Mesenchymal stem cell (in vitro differentiated cells and primary cell): Measurements from ENCODE around the gene KIAA0232.

Experiments
- DNase-seq: peaks from one replicate; pipeline ENCODE4 v3.0.0-alpha.2; 2013
- H2AFZ ChIP-seq: one replicate; pipeline ENCODE4 v1.6.1; 2013; ENCODE audit warnings: low read depth, mild to moderate bottlenecking, control low read depth, inconsistent platforms, low read length, moderate library complexity
- H2AK5ac ChIP-seq: 2 replicates; pipeline ENCODE4 v1.6.1; 2013; ENCODE audit warnings: low read length, moderate library complexity, mild to moderate bottlenecking, inconsistent platforms; ENCODE audit not compliant: severe bottlenecking
- H2BK120ac ChIP-seq: one replicate; pipeline ENCODE4 v1.6.1; 2013; ENCODE audit warnings: low read depth, mild to moderate bottlenecking, inconsistent platforms, low read length, moderate library complexity
- H2BK12ac ChIP-seq, 2 experiments: one replicate each; pipeline ENCODE4 v1.6.1; 2013; ENCODE audit warnings: inconsistent platforms in 2 of 2, low read length in 2 of 2, mild to moderate bottlenecking in 2 of 2, moderate library complexity in 2 of 2, control low read depth in 1 of 2
- H2BK15ac ChIP-seq: one replicate; pipeline ENCODE4 v1.6.1; 2013; ENCODE audit warnings: mild to moderate bottlenecking, low read depth, inconsistent platforms; ENCODE audit not compliant: poor library complexity, severe bottlenecking
- H2BK5ac ChIP-seq: 2 replicates; pipeline ENCODE4 v1.6.1; 2013; ENCODE audit warnings: low read depth, mild to moderate bottlenecking, low read length, control low read depth, inconsistent platforms; ENCODE audit not compliant: poor library complexity, severe bottlenecking
- H3K14ac ChIP-seq, 2 experiments: one replicate each; pipeline ENCODE4 v1.6.1; 2013; ENCODE audit warnings: inconsistent platforms in 2 of 2, low read length in 2 of 2, control low read depth in 1 of 2, mild to moderate bottlenecking in 1 of 2, moderate library complexity in 1 of 2
- H3K18ac ChIP-seq, 2 experiments: one replicate each; pipeline ENCODE4 v1.6.1; 2013; ENCODE audit warnings: inconsistent platforms in 2 of 2, low read length in 2 of 2, control low read depth in 1 of 2, low read depth in 1 of 2, mild to moderate bottlenecking in 1 of 2
- H3K23ac ChIP-seq, 2 experiments: one replicate each; pipeline ENCODE4 v1.6.1; 2013; ENCODE audit warnings: inconsistent platforms in 2 of 2, low read length in 2 of 2, mild to moderate bottlenecking in 2 of 2, moderate library complexity in 2 of 2, control low read depth in 1 of 2
- H3K27ac ChIP-seq: 2 replicates; pipeline ENCODE4 v1.5.1; 2013; ENCODE audit warnings: mild to moderate bottlenecking, moderate library complexity, low read length, control low read depth, inconsistent platforms; ENCODE audit not compliant: poor library complexity, severe bottlenecking
- H3K27me3 ChIP-seq, 2 experiments: 2 replicates each; pipeline versions ENCODE4 v1.6.1 to v1.7.0; 2013; ENCODE audit warnings: low read length in 2 of 2, mild to moderate bottlenecking in 2 of 2, moderate library complexity in 2 of 2, control low read depth in 1 of 2, inconsistent platforms in 1 of 2; ENCODE audit not compliant: control insufficient read depth in 1 of 2, insufficient read depth in 1 of 2
- H3K36me3 ChIP-seq, 2 experiments: 2 replicates each; pipeline versions ENCODE4 v1.6.1 to v1.7.0; 2013; ENCODE audit warnings: low read length in 2 of 2, control low read depth in 1 of 2, inconsistent platforms in 1 of 2, low read depth in 1 of 2, mild to moderate bottlenecking in 1 of 2; ENCODE audit not compliant: insufficient read depth in 2 of 2, control insufficient read depth in 1 of 2
- H3K4ac ChIP-seq, 2 experiments: one replicate each; pipeline ENCODE4 v1.6.1; 2013; ENCODE audit warnings: inconsistent platforms in 2 of 2, low read length in 2 of 2, mild to moderate bottlenecking in 2 of 2, moderate library complexity in 2 of 2, control low read depth in 1 of 2, low read depth in 1 of 2
- H3K4me1 ChIP-seq: 2 replicates; pipeline ENCODE4 v1.6.1; 2013; ENCODE audit warnings: low read depth, low read length, control low read depth; ENCODE audit not compliant: control insufficient read depth, insufficient read depth
- H3K4me2 ChIP-seq: 2 replicates; pipeline ENCODE4 v1.6.1; 2013; ENCODE audit warnings: low read length, mild to moderate bottlenecking, inconsistent platforms; ENCODE audit not compliant: poor library complexity, severe bottlenecking
- H3K4me3 ChIP-seq, 2 experiments: 2 replicates each; pipeline versions ENCODE4 v1.5.1 to v1.7.0; 2013; ENCODE audit warnings: low read length in 2 of 2, mild to moderate bottlenecking in 2 of 2, control low read depth in 1 of 2, low read depth in 1 of 2; ENCODE audit not compliant: insufficient read depth in 1 of 2
- H3K79me1 ChIP-seq: replicated peaks from 2 replicates; pipeline ENCODE4 v1.6.1; 2013; ENCODE audit warnings: mild to moderate bottlenecking, control low read depth, low read length, inconsistent platforms; ENCODE audit not compliant: poor library complexity, severe bottlenecking
- H3K9ac ChIP-seq: 2 replicates; pipeline ENCODE4 v1.7.0; 2013; ENCODE audit warnings: mild to moderate bottlenecking, low read length, moderate library complexity
- H3K9me3 ChIP-seq: 2 replicates; pipeline ENCODE4 v1.7.0; 2013; ENCODE audit warnings: mild to moderate bottlenecking, low read length; ENCODE audit not compliant: control insufficient read depth
- H4K8ac ChIP-seq: one replicate; pipeline ENCODE4 v1.6.1; 2013; ENCODE audit warnings: inconsistent platforms, mild to moderate bottlenecking, low read length, moderate library complexity
- H4K91ac ChIP-seq: one replicate; pipeline ENCODE4 v1.6.1; 2013; ENCODE audit warnings: mild to moderate bottlenecking, low read length, inconsistent platforms
- WGBS: methylation state at CpG from one replicate; pipeline ENCODE4 v1.1.7; 2013; ENCODE audit warnings: mixed read lengths; 5-methylcytosine and 5-hydroxymethylcytosine counted together

The KIAA0232 gene

DNA sequence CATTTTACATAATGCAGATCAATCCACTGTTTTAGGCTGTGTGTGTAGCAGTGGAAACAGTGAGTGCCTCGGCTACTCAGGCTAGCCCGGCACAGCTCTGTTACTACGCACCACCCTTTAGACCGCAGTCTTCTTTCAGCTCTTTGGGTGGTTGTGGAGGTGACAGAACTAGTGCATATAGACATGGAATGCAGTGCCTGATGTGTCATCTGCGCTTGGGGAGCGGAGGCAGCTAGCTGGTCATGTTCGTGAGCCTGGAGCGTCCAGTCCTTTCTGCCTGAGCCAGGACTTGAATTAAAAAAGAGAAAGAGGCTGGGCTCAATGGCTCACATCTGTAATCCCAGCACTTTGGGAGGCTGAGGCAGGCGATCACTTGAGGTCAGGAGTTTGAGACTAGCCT, 131.9 kb downstream of the KIAA0232 start:
- no peak overlapping the region for H2BK5ac ChIP-seq
- no peak overlapping the region for H2AK5ac ChIP-seq
- peak overlapping the region in 1 of 2 experiments; percentile 79 for H2BK12ac ChIP-seq
- H3K4me3 ChIP-seq: no peak overlapping the region
- no peaks in the 10 kb centered on the region for H3K9me3 ChIP-seq
- no peak overlapping the region for H3K4me2 ChIP-seq
- no peak overlapping the region for H3K23ac ChIP-seq
- no peak overlapping the region for H3K18ac ChIP-seq
- peaks cover 36% of the 10 kb centered on the region for H3K4me1 ChIP-seq
- no peaks in the 10 kb centered on the region for H3K27me3 ChIP-seq
- 81% methylated on average over 9 of the region's 9 CpGs for WGBS
- DNase-seq: peak; percentile 62
- H4K8ac ChIP-seq: no peak overlapping the region
- H2AFZ ChIP-seq: no peak overlapping the region
- H2BK120ac ChIP-seq: no peak overlapping the region
- no peak overlapping the region for H3K9ac ChIP-seq
- peak overlapping the region in 1 of 2 experiments; percentile 53 for H3K14ac ChIP-seq
- peaks cover 0 to 3% of the 10 kb centered on the region in 2 experiments for H3K36me3 ChIP-seq
- peaks cover 52% of the 10 kb centered on the region for H3K79me1 ChIP-seq
- H3K27ac ChIP-seq: no peak overlapping the region
- no peak overlapping the region for H4K91ac ChIP-seq
- H2BK15ac ChIP-seq: no peak overlapping the region
- peak overlapping the region in 1 of 2 experiments; percentile 44 for H3K4ac ChIP-seq

DNA sequence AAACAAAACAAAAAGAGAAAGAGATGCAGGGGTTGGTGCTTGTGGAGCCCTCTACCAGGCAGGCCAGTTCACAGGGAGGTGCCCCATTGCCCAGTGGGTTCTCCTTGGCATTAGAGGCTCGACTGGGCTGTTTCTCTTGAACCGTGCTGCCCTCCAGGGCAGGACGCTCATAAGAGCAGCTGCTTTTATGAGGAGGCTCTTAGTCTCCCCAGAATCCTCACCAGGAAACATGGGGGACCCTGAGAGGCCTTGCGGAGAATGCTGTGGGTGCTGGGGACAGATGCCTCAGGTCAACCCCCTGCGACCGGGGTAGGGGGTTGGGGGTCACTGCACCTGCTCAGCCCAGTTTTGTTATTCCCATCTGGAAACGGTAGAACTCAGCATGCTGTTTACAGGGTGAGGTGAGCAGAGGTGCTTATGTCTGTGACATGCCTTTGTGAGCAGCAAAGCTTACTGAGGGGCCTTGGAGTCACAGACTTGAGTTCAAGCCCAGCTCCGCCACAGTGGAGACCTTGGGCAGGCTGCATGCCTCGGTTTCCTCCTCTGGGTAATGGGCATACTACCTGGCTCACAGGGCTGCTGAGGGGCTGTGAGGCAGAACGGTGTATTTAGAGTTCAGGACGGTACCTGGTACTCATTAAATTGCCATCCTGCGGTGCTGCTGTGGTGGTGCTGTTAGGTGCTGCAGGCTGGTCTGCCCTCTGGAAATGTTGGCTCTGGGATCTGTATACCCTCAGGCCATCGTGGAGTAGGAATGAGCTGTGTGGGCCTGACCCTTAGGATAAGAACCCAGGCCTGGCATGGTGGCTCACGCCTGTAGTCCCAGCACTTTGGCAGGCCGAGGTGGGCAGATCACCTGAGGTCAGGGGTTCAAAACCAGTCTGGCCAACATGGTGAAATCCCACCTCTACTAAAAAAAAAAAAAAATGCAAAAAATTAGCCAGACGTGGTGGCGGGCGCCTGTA, 132.8 kb downstream of the KIAA0232 start:
- Histone ChIP-seq H3K23ac (peak overlapping the region in 1 of 2 experiments; percentile 34), H3K14ac (no peak overlapping the region), H3K27ac (no peak overlapping the region), H3K9me3 (no peaks in the 10 kb centered on the region), H4K91ac (peak overlapping the region; percentile 34), H2BK120ac (no peak overlapping the region), H3K9ac (no peak overlapping the region), H4K8ac (peak overlapping the region; percentile 76), H3K4me1 (peaks cover 34% of the 10 kb centered on the region), H2BK12ac (peak overlapping the region in 1 of 2 experiments; percentile 49), H2BK15ac (no peak overlapping the region), H3K36me3 (peaks cover 0 to 3% of the 10 kb centered on the region in 2 experiments), H3K18ac (peak overlapping the region; percentile 70 to 72), H2AK5ac (no peak overlapping the region), H3K79me1 (peaks cover 53% of the 10 kb centered on the region), H2AFZ (no peak overlapping the region), H3K4me3 (no peak overlapping the region), H2BK5ac (no peak overlapping the region), H3K27me3 (no peaks in the 10 kb centered on the region), H3K4me2 (no peak overlapping the region), H3K4ac (no peak overlapping the region)
- WGBS: 97% methylated on average over 18 of the region's 18 CpGs
- DNase-seq: no peak

DNA sequence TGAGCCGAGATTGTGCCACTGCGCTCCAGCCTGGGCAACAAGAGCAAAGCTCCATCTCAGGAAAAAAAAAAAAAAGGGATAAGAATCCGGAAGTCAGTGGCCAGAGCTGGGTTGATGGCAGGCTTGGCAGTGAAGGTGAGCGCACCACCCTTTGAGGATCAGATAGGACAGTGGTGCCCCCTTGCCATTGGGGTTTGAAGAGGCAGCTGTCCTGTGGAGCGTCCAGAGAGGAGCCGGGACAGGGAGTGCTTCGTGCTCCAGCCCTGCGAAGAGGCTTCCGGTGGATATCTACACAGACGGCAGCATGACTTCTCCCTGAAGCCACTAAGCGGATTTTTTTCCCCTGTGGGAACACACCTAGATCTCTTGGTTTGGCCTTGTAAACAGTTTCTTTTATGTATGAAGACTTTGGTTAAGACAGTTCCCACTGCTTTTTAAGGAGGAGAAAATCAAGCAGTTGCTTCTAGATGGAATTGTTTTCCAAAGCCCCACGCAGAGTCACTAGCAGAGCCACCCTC, 133.6 kb downstream of the KIAA0232 start:
- no peak overlapping the region for H3K9ac ChIP-seq
- no peak overlapping the region for H2AFZ ChIP-seq
- H3K36me3 ChIP-seq: peaks cover 0 to 3% of the 10 kb centered on the region in 2 experiments
- H3K4me2 ChIP-seq: no peak overlapping the region
- no peak overlapping the region for H2BK12ac ChIP-seq
- peak overlapping the region in 1 of 2 experiments; percentile 19 for H3K4ac ChIP-seq
- H2BK120ac ChIP-seq: no peak overlapping the region
- no peaks in the 10 kb centered on the region for H3K9me3 ChIP-seq
- H4K91ac ChIP-seq: peak overlapping the region; percentile 74
- H3K27ac ChIP-seq: no peak overlapping the region
- no peak for DNase-seq
- H3K4me1 ChIP-seq: peaks cover 27% of the 10 kb centered on the region
- H3K23ac ChIP-seq: no peak overlapping the region
- no peak overlapping the region for H2AK5ac ChIP-seq
- H3K4me3 ChIP-seq: no peak overlapping the region
- H2BK15ac ChIP-seq: peak overlapping the region; percentile 40
- 90% methylated on average over 12 of the region's 12 CpGs for WGBS
- peaks cover 45% of the 10 kb centered on the region for H3K79me1 ChIP-seq
- H3K27me3 ChIP-seq: no peaks in the 10 kb centered on the region
- no peak overlapping the region for H2BK5ac ChIP-seq
- peak overlapping the region; percentile 60 to 75 for H3K18ac ChIP-seq
- H4K8ac ChIP-seq: peak overlapping the region; percentile 64
- no peak overlapping the region for H3K14ac ChIP-seq
